ENCODE results near the gene HRH4.

The HRH4 gene, protein sequence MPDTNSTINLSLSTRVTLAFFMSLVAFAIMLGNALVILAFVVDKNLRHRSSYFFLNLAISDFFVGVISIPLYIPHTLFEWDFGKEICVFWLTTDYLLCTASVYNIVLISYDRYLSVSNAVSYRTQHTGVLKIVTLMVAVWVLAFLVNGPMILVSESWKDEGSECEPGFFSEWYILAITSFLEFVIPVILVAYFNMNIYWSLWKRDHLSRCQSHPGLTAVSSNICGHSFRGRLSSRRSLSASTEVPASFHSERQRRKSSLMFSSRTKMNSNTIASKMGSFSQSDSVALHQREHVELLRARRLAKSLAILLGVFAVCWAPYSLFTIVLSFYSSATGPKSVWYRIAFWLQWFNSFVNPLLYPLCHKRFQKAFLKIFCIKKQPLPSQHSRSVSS

GRCh38 chr18:24460388-24460787, at the start of gene HRH4:
HRH4 (plus strand) TSS chr18:24460637; CDS start chr18:24460729, 92 bp downstream.
- no peak for DNase-seq (ENCODE audit: low spot score)

DNA sequence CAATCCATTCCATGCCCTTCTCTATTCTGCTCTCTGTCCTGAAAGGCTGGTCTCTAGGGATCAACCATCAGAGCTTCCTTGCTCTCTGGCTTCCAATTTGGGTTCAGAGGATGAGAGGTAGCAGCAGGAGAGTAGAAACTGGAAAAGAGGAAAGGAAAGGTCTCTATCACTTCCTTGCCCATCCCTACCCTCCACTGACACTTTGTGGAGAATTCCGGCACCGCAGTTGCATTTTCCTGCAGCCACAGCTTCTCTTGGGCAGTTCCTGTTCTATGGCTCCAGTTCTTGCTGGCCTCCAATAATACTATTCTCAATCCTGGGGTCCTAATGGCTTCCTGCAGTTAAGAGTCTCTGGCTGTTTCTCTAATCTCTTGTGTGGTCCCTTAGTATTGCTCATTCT, 47.3 kb upstream of the HRH4 start:
- DNase-seq (ENCODE audit: low spot score), result no peak

DNA sequence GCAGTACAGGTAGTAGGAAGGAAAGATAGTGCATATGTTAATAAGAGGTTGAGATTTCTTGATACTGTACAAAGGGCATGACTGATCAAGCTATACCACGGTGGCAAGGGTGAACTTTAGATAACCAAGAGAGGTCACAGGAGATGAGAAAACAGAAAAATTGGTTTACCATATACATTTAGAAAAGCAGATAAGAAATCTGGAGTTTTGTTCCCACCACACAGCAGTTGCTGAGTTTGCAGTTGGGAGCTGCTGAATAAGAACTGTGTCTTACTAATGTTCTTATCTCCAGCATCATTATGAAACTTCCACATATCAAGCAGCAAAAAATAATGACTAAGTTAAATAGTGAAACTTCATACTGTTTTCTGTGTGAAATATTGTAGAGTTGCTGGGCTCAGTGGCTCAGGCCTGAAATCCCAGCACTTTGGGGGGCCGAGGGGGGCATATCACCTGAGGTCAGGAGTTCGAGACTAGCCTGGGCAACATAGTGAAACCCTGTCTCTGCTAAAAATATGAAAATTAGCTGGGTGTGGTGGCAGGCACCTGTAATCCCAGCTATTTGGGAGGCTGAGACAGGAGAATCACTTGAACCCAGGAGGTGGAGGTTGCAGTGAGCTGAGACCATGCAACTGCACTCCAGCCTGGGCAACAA, 46.0 kb upstream of the HRH4 start:
- DNase-seq (ENCODE audit: low spot score), result no peak

DNA sequence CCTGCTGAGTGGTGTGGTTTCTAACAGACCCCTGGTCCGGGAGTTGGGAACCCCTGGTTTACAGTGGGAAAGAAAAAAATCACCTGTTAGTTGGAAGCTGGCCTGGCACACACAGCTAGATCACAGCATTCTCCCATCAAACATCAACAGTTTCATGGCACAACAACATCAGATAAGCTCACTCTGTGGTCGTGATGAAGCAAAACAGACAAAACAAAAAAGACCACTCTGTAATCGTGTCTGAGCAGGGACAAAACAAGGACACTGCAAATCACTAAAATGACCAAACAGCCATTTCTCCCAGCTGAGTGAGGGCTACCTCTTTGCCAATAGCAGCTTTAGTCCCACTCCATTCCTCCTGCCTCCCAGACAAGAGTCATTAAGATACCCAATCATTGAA, 43.0 kb upstream of the HRH4 start:
- no peak for DNase-seq (ENCODE audit: low spot score)

DNA sequence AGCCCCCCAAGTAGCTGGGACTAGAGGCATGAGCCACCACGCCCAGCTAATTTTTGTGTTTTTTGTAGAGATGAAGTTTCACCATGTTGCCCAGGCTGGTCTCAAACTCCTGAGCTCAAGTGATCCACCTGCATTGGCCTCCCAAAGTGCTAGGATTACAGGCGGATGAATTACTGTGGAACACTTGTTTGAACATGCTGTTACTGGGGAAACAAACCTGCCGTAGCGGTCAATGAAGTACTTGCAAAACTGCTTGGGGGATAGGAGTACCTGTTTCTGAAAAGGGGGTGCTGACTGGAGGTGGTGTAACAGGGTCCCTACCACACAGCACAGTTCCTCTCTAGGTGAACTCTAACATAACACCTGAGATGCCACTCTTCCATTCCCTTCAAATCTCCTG, 39.9 kb upstream of the HRH4 start:
- DNase-seq (ENCODE audit: low spot score), result no peak

DNA sequence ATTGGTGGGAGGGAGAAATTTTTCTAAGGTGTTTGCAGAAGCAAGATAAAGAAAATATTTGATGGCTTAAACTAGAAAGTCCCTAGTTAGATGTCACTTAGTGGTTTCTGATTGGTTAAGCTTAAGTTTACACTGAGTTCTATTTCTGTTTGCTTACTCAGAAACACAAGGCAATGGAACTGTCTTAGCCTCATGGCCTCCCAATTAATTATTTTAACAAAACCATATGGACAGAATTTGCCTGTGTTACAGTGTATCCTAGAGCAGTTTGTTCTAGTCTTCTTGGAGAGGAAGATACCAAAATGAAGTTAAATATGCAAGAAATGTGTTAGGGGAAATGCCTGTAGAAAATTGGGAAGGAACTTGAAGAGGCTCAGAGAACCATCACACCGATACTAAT, 38.6 kb upstream of the HRH4 start:
- no peak for DNase-seq (ENCODE audit: low spot score)

DNA sequence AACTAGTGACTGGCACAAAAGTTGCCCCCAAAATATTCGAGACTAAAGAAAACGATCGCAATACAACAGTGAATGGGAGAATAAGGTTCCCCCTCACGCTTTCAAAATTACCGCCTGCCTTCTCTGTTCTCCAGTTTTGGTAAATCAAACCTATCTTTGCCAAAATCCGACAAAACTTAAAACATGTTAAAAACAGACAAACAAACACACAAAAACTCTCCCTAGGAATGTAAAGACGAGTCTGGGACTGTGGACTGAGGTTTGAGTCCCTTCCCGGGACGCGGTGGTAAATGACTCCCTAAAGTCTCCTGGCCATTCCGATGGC, 34.4 kb upstream of the HRH4 start:
- no peak for DNase-seq (ENCODE audit: low spot score)

- peak; percentile 75 for DNase-seq (ENCODE audit: low spot score)
These were observed 33.8 kb upstream of the HRH4 start, which contains the start of gene IMPACT for GRCh38 chr18:24426398-24427294. IMPACT (plus strand) TSS chr18:24426670; CDS start chr18:24426757, 87 bp downstream.

GRCh38 chr18:24427484-24427883, 33.0 kb upstream of the HRH4 start:
- DNase-seq (ENCODE audit: low spot score), result no peak

- no peak for DNase-seq (ENCODE audit: low spot score)
These were observed 31.7 kb upstream of the HRH4 start for GRCh38 chr18:24428709-24429108.

- DNase-seq (ENCODE audit: low spot score), result no peak
These were observed 31.2 kb upstream of the HRH4 start for GRCh38 chr18:24429188-24429587.

DNA sequence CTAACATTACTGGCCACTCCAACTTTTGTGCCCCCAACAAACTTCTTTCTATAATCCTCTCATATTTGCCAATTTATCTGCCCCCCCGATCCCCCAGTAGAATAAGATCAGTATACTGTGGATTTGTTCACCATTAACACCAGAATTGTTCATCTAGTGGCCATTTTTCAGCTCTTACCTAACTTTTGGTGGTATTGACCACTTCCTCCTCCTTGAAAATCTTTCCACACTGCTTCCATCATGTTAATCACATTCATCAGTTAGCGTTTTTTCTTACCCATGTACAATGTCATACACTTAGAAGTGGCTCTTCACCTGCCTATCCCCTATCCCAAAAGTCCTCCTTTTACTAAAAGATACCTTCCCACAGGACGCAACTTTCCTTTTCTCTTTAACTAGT, 27.8 kb upstream of the HRH4 start:
- DNase-seq (ENCODE audit: low spot score), result no peak

- DNase-seq (ENCODE audit: low spot score), result no peak
These were observed 23.5 kb upstream of the HRH4 start for GRCh38 chr18:24436939-24437338.

- no peak for DNase-seq (ENCODE audit: low spot score)
These were observed 16.6 kb upstream of the HRH4 start for GRCh38 chr18:24443870-24444269.

- DNase-seq (ENCODE audit: low spot score), result no peak
These were observed 14.0 kb upstream of the HRH4 start for GRCh38 chr18:24446453-24446852.

- DNase-seq (ENCODE audit: low spot score), result no peak
These were observed 13.4 kb upstream of the HRH4 start for GRCh38 chr18:24446953-24447538.

DNA sequence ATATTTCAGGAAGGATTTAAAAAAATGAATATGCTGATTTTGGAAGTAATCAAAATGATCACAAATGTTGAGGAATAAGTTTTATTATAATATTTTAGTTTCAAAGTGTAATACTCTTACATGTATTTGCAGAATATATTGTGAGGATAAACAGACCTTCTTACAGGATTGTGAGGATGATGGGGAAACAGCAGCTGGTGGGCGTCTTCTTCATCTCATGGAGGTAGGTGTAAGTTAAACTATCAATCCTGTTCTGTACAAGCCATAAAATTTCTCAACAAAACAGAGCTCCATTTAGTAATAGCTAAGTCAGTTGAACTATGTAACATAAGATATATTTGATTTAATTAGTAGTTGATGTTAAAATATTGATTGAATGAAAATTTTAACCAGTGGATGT, 12.5 kb upstream of the HRH4 start:
- DNase-seq (ENCODE audit: low spot score), result no peak

- no peak for DNase-seq (ENCODE audit: low spot score)
These were observed 3.9 kb upstream of the HRH4 start for GRCh38 chr18:24456549-24456948.

- DNase-seq (ENCODE audit: low spot score), result no peak
These were observed 665 bp upstream of the HRH4 start for GRCh38 chr18:24459772-24460171.

DNA sequence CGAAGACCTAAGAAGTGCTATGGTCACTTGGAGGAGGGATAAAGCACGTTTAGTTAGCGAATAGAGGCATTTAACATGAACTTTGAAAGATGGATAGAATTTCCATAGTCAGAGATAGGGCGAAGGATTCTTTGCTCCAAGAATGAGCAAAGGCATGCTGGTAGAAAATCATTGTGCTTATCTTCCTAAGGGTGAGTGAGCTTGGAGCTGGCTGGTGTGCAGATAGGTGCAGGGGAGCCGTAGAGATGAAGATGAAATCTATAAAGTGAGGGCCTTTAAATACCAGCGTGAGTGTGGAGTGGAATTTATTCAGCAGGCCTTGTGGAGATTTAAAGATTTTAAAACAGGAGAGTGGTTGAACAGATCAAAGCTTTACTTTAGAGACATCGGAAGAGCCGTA, 1.6 kb downstream of the HRH4 start:
- no peak for DNase-seq (ENCODE audit: low spot score)

GRCh38 chr18:24462838-24463775, 2.7 kb downstream of the HRH4 start:
- DNase-seq (ENCODE audit: low spot score), result no peak
